ENCODE data around the gene PPP1R3G. TPM values are rescaled to one million over a fixed set of nuclear protein-coding genes. Genes with fewer than 3 reads are reported as not detected.

Gene PPP1R3G
- polyA plus RNA-seq, 3 donors from 2014 or later = not detected

- Mint-ChIP-seq H3K36me3 (no peaks in the 10 kb centered on the region), H3K4me3 (no peak overlapping the region), H3K9me3 (no peaks in the 10 kb centered on the region), H3K4me1 (no peaks in the 10 kb centered on the region), H3K27ac (no peak overlapping the region), H3K27me3 (ENCODE audit: low read depth in 3 of 3) (peaks cover 0 to 2% (median 2%) of the 10 kb centered on the region in 3 donors)
- no peak for DNase-seq
These were observed 36.8 kb downstream of the PPP1R3G start for GRCh38 chr6:5121956-5122355.

GRCh38 chr6:5122504-5123112 is 37.5 kb downstream of the PPP1R3G start:
- Mint-ChIP-seq H3K36me3 (no peaks in the 10 kb centered on the region), H3K27ac (no peak overlapping the region), H3K4me1 (no peaks in the 10 kb centered on the region), H3K4me3 (no peak overlapping the region), H3K9me3 (no peaks in the 10 kb centered on the region), H3K27me3 (ENCODE audit: low read depth in 3 of 3) (peaks cover 0 to 2% (median 2%) of the 10 kb centered on the region in 3 donors)
- DNase-seq = no peak

GRCh38 chr6:5123296-5124143 is 38.4 kb downstream of the PPP1R3G start:
- H3K27me3 Mint-ChIP-seq (ENCODE audit: low read depth in 3 of 3) = peaks cover 0 to 2% (median 2%) of the 10 kb centered on the region in 3 donors
- no peak overlapping the region for H3K27ac Mint-ChIP-seq
- DNase-seq = no peak
- no peaks in the 10 kb centered on the region for H3K36me3 Mint-ChIP-seq
- no peaks in the 10 kb centered on the region for H3K4me1 Mint-ChIP-seq
- H3K9me3 Mint-ChIP-seq = no peaks in the 10 kb centered on the region
- no peak overlapping the region for H3K4me3 Mint-ChIP-seq

- DNase-seq = no peak
- Mint-ChIP-seq H3K4me1 (no peaks in the 10 kb centered on the region), H3K27me3 (ENCODE audit: low read depth in 3 of 3) (peaks cover 0 to 2% (median 2%) of the 10 kb centered on the region in 3 donors), H3K27ac (no peak overlapping the region), H3K9me3 (no peaks in the 10 kb centered on the region), H3K4me3 (no peak overlapping the region), H3K36me3 (no peaks in the 10 kb centered on the region)
These were observed 39.4 kb downstream of the PPP1R3G start for GRCh38 chr6:5124526-5124925.

- H3K9me3 Mint-ChIP-seq = no peaks in the 10 kb centered on the region
- H3K27me3 Mint-ChIP-seq (ENCODE audit: low read depth in 3 of 3) = peaks cover 0 to 2% (median 2%) of the 10 kb centered on the region in 3 donors
- no peak overlapping the region for H3K4me3 Mint-ChIP-seq
- no peak overlapping the region for H3K27ac Mint-ChIP-seq
- no peaks in the 10 kb centered on the region for H3K4me1 Mint-ChIP-seq
- DNase-seq = no peak
- no peaks in the 10 kb centered on the region for H3K36me3 Mint-ChIP-seq
These were observed 40.2 kb downstream of the PPP1R3G start for GRCh38 chr6:5125152-5126006.

GRCh38 chr6:5126214-5126613 is 41.1 kb downstream of the PPP1R3G start:
- no peak for DNase-seq
- H3K4me3 Mint-ChIP-seq = no peak overlapping the region
- no peak overlapping the region for H3K27ac Mint-ChIP-seq
- peaks cover 0 to 2% (median 2%) of the 10 kb centered on the region in 3 donors for H3K27me3 Mint-ChIP-seq (ENCODE audit: low read depth in 3 of 3)
- H3K36me3 Mint-ChIP-seq = no peaks in the 10 kb centered on the region
- H3K9me3 Mint-ChIP-seq = no peaks in the 10 kb centered on the region
- no peaks in the 10 kb centered on the region for H3K4me1 Mint-ChIP-seq

GRCh38 chr6:5127106-5127687 is 42.1 kb downstream of the PPP1R3G start:
- peaks cover 0 to 2% (median 2%) of the 10 kb centered on the region in 3 donors for H3K27me3 Mint-ChIP-seq (ENCODE audit: low read depth in 3 of 3)
- no peaks in the 10 kb centered on the region for H3K4me1 Mint-ChIP-seq
- no peaks in the 10 kb centered on the region for H3K9me3 Mint-ChIP-seq
- H3K27ac Mint-ChIP-seq = no peak overlapping the region
- no peaks in the 10 kb centered on the region for H3K36me3 Mint-ChIP-seq
- H3K4me3 Mint-ChIP-seq = no peak overlapping the region
- no peak for DNase-seq

- H3K27ac Mint-ChIP-seq = no peak overlapping the region
- no peaks in the 10 kb centered on the region for H3K36me3 Mint-ChIP-seq
- no peak for DNase-seq
- no peaks in the 10 kb centered on the region for H3K9me3 Mint-ChIP-seq
- no peak overlapping the region for H3K4me3 Mint-ChIP-seq
- H3K27me3 Mint-ChIP-seq (ENCODE audit: low read depth in 3 of 3) = peaks cover 0 to 2% (median 0%) of the 10 kb centered on the region in 3 donors
- H3K4me1 Mint-ChIP-seq = no peaks in the 10 kb centered on the region
These were observed 43.2 kb downstream of the PPP1R3G start for GRCh38 chr6:5128351-5128750.

GRCh38 chr6:5130135-5130866 is 45.2 kb downstream of the PPP1R3G start:
- H3K9me3 Mint-ChIP-seq = no peaks in the 10 kb centered on the region
- peaks cover 0 to 2% (median 1%) of the 10 kb centered on the region in 3 donors for H3K27me3 Mint-ChIP-seq (ENCODE audit: low read depth in 3 of 3)
- DNase-seq = no peak
- H3K4me3 Mint-ChIP-seq = no peak overlapping the region
- no peaks in the 10 kb centered on the region for H3K36me3 Mint-ChIP-seq
- H3K4me1 Mint-ChIP-seq = no peaks in the 10 kb centered on the region
- no peak overlapping the region for H3K27ac Mint-ChIP-seq

- H3K27ac Mint-ChIP-seq = no peak overlapping the region
- peaks cover 0 to 18% of the 10 kb centered on the region in 2 donors for H3K4me1 Mint-ChIP-seq
- H3K9me3 Mint-ChIP-seq = no peaks in the 10 kb centered on the region
- no peak overlapping the region for H3K4me3 Mint-ChIP-seq
- H3K36me3 Mint-ChIP-seq = no peaks in the 10 kb centered on the region
- H3K27me3 Mint-ChIP-seq (ENCODE audit: low read depth in 3 of 3) = peaks cover 0 to 1% (median 0%) of the 10 kb centered on the region in 3 donors
- no peak for DNase-seq
These were observed 47.6 kb downstream of the PPP1R3G start for GRCh38 chr6:5132731-5133130.

GRCh38 chr6:5133943-5134342 is 48.8 kb downstream of the PPP1R3G start:
- peaks cover 0 to 20% of the 10 kb centered on the region in 2 donors for H3K4me1 Mint-ChIP-seq
- peaks cover 0 to 1% (median 0%) of the 10 kb centered on the region in 3 donors for H3K27me3 Mint-ChIP-seq (ENCODE audit: low read depth in 3 of 3)
- no peak overlapping the region for H3K4me3 Mint-ChIP-seq
- no peaks in the 10 kb centered on the region for H3K36me3 Mint-ChIP-seq
- H3K9me3 Mint-ChIP-seq = no peaks in the 10 kb centered on the region
- DNase-seq = no peak
- H3K27ac Mint-ChIP-seq = no peak overlapping the region

GRCh38 chr6:5135788-5136376 is 50.7 kb downstream of the PPP1R3G start:
- no peaks in the 10 kb centered on the region for H3K36me3 Mint-ChIP-seq
- no peaks in the 10 kb centered on the region for H3K9me3 Mint-ChIP-seq
- peaks cover 0 to 1% (median 0%) of the 10 kb centered on the region in 3 donors for H3K27me3 Mint-ChIP-seq (ENCODE audit: low read depth in 3 of 3)
- no peak overlapping the region for H3K4me3 Mint-ChIP-seq
- peak; percentile 5 to 39 (median 13) for DNase-seq
- no peak overlapping the region for H3K27ac Mint-ChIP-seq
- peaks cover 0 to 20% of the 10 kb centered on the region in 2 donors for H3K4me1 Mint-ChIP-seq

GRCh38 chr6:5136851-5137250 is 51.7 kb downstream of the PPP1R3G start:
- H3K4me3 Mint-ChIP-seq = no peak overlapping the region
- H3K27me3 Mint-ChIP-seq (ENCODE audit: low read depth in 3 of 3) = peaks cover 0 to 1% (median 0%) of the 10 kb centered on the region in 3 donors
- peaks cover 0 to 20% of the 10 kb centered on the region in 2 donors for H3K4me1 Mint-ChIP-seq
- DNase-seq = no peak
- no peaks in the 10 kb centered on the region for H3K36me3 Mint-ChIP-seq
- H3K9me3 Mint-ChIP-seq = no peaks in the 10 kb centered on the region
- H3K27ac Mint-ChIP-seq = no peak overlapping the region

All from immature natural killer cell (primary cell).